ENCODE data around the gene DOK3.

DOK3 gene

DNA sequence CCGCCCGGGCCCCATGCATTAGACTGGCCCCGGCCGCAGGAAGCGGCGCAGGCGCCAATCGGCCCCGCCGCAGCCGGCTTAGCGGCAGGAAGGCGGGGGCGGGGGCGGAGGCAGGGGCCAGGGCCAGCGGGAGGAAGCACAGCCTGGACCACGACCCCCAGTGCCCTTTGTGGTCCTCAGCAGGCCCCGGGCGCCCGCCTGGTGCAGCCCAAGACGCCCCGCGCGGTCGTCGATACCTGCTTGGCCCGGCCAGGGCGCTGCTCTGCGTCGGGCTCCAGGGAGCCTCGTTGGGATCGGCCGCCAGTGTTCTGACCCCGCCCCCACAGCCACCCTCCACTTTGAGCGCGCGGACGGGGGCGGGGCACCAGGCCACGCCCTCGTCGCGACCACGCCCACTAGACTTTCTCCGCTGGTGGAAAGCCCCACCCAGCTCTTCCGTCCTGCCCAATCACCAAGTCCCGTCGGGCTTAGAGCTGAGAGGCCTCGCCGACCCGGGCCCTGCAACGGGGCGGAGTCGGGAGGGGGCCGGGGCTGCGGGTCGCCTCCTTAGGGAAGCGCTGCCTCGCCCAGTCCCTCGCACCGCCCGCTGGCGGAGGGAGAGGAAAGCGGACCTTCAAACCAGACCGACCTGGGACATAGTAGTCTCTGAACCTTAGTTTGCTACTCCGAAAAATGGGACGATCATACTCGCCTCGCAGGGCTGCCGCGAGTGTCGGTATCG, 12.2 kb downstream of the DOK3 start, which contains the start of gene PDLIM7:
Gene PDLIM7 (minus strand): TSS at position 313 of the 721 bp plus-strand sequence. CDS start 1,092 bp downstream, outside the sequence.
- H3K4me3 ChIP-seq (ENCODE audit: insufficient read depth, low read length, poor library complexity, severe bottlenecking), result peak within 1 kb of the TSS; percentile 70
- H3K27ac ChIP-seq (ENCODE audit: low read depth, low read length), result peak within 1 kb of the TSS; percentile 34; the same call in 1 of the 2 replicates
- peak within 1 kb of the TSS; percentile 79 for H2AFZ ChIP-seq (ENCODE audit: low read depth, low read length, severe bottlenecking)
- no peaks in the 10 kb centered on the region for H3K27me3 ChIP-seq (ENCODE audit: low read length)
- no peak for TF ChIP-seq EZH2phosphoT487 (conservative IDR thresholded peaks at IDR 0.05; ENCODE audit: low read length)
- TF ChIP-seq, protein P1, sequence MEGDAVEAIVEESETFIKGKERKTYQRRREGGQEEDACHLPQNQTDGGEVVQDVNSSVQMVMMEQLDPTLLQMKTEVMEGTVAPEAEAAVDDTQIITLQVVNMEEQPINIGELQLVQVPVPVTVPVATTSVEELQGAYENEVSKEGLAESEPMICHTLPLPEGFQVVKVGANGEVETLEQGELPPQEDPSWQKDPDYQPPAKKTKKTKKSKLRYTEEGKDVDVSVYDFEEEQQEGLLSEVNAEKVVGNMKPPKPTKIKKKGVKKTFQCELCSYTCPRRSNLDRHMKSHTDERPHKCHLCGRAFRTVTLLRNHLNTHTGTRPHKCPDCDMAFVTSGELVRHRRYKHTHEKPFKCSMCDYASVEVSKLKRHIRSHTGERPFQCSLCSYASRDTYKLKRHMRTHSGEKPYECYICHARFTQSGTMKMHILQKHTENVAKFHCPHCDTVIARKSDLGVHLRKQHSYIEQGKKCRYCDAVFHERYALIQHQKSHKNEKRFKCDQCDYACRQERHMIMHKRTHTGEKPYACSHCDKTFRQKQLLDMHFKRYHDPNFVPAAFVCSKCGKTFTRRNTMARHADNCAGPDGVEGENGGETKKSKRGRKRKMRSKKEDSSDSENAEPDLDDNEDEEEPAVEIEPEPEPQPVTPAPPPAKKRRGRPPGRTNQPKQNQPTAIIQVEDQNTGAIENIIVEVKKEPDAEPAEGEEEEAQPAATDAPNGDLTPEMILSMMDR (IDR thresholded peaks at IDR 0.05; ENCODE audit: insufficient read depth, low read length, poor library complexity, severe bottlenecking), result no peak
- no peaks in the 10 kb centered on the region for H3K9me2 ChIP-seq (replicated peaks; ENCODE audit: insufficient read depth, low read length)
- H3F3A ChIP-seq (ENCODE audit: insufficient read depth), result peaks cover 15% of the 10 kb centered on the region
- H3K9me3 ChIP-seq (ENCODE audit: insufficient read depth, low read length), result no peaks in the 10 kb centered on the region
- no peaks in the 10 kb centered on the region for H4K20me1 ChIP-seq (ENCODE audit: low read depth, low read length)
- H3K9ac ChIP-seq (ENCODE audit: low read length), result peak within 1 kb of the TSS; percentile 75
- no peaks in the 10 kb centered on the region for H3K36me3 ChIP-seq (ENCODE audit: low read length)
- H3K79me2 ChIP-seq (ENCODE audit: insufficient read depth, low read length), result no peaks in the 10 kb centered on the region
- peak within 1 kb of the TSS; percentile 71 for H3K4me2 ChIP-seq (ENCODE audit: low read depth, low read length, poor library complexity, severe bottlenecking)

DNA sequence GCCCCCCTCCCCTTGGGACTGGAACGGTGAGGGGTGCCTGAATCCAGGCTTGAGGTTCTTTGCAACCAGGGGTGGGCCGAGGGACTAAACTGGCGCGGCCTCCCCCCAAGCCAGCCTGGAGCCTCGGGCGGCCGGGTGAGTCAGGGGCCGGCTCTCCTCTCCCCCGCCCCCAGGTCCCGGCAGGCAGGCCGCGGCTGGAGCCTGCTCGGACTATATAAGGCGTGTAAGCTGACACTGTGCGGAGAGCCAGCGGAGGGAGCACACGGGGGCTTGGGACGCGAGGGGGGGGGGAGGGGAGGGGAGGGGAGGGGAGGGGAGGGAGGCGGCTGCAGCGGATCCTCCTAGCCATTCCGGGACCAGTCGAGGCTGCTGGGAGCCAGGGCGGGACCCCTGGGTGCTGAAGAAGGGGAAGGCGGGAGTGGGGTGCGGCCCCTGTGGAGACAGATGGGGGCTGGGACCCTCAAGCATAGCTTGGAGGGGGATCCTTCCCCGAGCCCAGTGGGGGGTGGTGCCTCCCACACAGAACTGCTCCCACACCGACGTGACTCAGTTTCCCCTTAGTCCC, 12.8 kb downstream of the DOK3 start:
- peak overlapping the region; percentile 75 for H3K9ac ChIP-seq (ENCODE audit: low read length)
- H3K9me3 ChIP-seq (ENCODE audit: insufficient read depth, low read length), result no peaks in the 10 kb centered on the region
- peak overlapping the region; percentile 34; the same call in 1 of the 2 replicates for H3K27ac ChIP-seq (ENCODE audit: low read depth, low read length)
- no peaks in the 10 kb centered on the region for H3K27me3 ChIP-seq (ENCODE audit: low read length)
- peak overlapping the region; percentile 70 for H3K4me3 ChIP-seq (ENCODE audit: insufficient read depth, low read length, poor library complexity, severe bottlenecking)
- peak overlapping the region; percentile 71 for H3K4me2 ChIP-seq (ENCODE audit: low read depth, low read length, poor library complexity, severe bottlenecking)
- H3F3A ChIP-seq (ENCODE audit: insufficient read depth), result peaks cover 9% of the 10 kb centered on the region
- peak overlapping the region; percentile 65 for H2AFZ ChIP-seq (ENCODE audit: low read depth, low read length, severe bottlenecking)
- no peaks in the 10 kb centered on the region for H4K20me1 ChIP-seq (ENCODE audit: low read depth, low read length)
- no peaks in the 10 kb centered on the region for H3K9me2 ChIP-seq (replicated peaks; ENCODE audit: insufficient read depth, low read length)
- no peaks in the 10 kb centered on the region for H3K79me2 ChIP-seq (ENCODE audit: insufficient read depth, low read length)
- no peak for TF ChIP-seq EZH2phosphoT487 (conservative IDR thresholded peaks at IDR 0.05; ENCODE audit: low read length)
- TF ChIP-seq, protein P1 (IDR thresholded peaks at IDR 0.05; ENCODE audit: insufficient read depth, low read length, poor library complexity, severe bottlenecking), result no peak
- H3K36me3 ChIP-seq (ENCODE audit: low read length), result no peaks in the 10 kb centered on the region

DNA sequence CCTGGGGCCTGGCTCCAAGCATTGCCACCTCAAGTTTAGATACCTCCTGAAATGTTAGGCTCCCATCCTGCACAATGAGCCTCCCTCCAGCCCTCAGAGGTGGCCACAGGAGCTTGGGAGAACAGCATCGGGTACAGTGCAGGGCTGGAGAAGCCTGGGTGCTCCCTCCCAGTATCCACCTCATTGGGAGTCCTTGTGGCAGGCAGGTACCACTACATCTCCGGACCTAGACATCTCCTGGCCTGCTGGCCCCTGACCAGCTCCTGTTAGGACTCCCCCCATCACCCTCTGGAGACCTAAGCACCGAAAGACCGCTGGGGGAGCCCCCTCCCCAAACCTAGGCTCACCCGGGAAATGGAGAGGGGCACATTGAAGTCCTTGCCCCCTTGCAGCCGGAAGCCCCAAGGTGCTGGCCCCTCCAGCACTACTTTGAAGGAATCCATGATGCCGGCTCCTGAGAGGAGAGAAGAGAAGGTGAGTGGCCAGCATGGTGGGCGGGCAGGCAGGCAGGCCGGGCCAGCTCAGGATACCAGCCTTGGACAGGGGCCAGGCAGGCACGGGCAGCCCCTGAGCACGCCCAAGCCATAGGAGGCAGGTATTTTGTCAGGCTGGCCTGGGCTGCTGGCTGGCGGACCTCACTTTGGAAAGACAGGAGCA, 13.4 kb downstream of the DOK3 start:
- Histone ChIP-seq H3F3A (ENCODE audit: insufficient read depth) (peaks cover 5% of the 10 kb centered on the region; the same call in 1 of the 2 replicates), H3K9me2 (replicated peaks; ENCODE audit: insufficient read depth, low read length) (no peaks in the 10 kb centered on the region), H4K20me1 (ENCODE audit: low read depth, low read length) (no peaks in the 10 kb centered on the region), H3K27me3 (ENCODE audit: low read length) (no peaks in the 10 kb centered on the region), H3K27ac (ENCODE audit: low read depth, low read length) (no peak overlapping the region), H2AFZ (ENCODE audit: low read depth, low read length, severe bottlenecking) (no peak overlapping the region), H3K79me2 (ENCODE audit: insufficient read depth, low read length) (no peaks in the 10 kb centered on the region), H3K36me3 (ENCODE audit: low read length) (no peaks in the 10 kb centered on the region), H3K4me3 (ENCODE audit: insufficient read depth, low read length, poor library complexity, severe bottlenecking) (peak overlapping the region; percentile 70), H3K9me3 (ENCODE audit: insufficient read depth, low read length) (no peaks in the 10 kb centered on the region), H3K4me2 (ENCODE audit: low read depth, low read length, poor library complexity, severe bottlenecking) (peak overlapping the region; percentile 71), H3K9ac (ENCODE audit: low read length) (peak overlapping the region; percentile 75)
- no peak for TF ChIP-seq EZH2phosphoT487 (conservative IDR thresholded peaks at IDR 0.05; ENCODE audit: low read length)
- TF ChIP-seq, protein P1 (IDR thresholded peaks at IDR 0.05; ENCODE audit: insufficient read depth, low read length, poor library complexity, severe bottlenecking), result no peak

Data from SU-DHL-6 (cell line).